H1 (cell line): ENCODE data around the gene MAST2. TPM values are rescaled to one million over a fixed set of nuclear protein-coding genes. Genes with fewer than 3 reads are reported as not detected.

Source experiments
- CTCF ChIA-PET: fragments of 300-600 bp; sonication (Branson Sonifier 250); formaldehyde crosslinking; loops from one replicate; lab custom pipeline; 2021; ENCODE audit not compliant: partially characterized antibody; lab: Charles Lee
- POLR2A ChIA-PET: fragments of 300-600 bp; sonication (Branson Sonifier 250); formaldehyde crosslinking; loops from one replicate; lab custom pipeline; 2021; ENCODE audit warnings: inconsistent platforms; ENCODE audit not compliant: partially characterized antibody; lab: Charles Lee
- DNase-seq, 2 experiments: peaks; one replicate each; pipeline versions ENCODE4 v3.0.0 to v3.0.0-alpha.2; 2010 to 2022; ENCODE audit warnings: low spot score in 2 of 2, low read depth in 1 of 2, mixed read lengths in 1 of 2
- FAIRE-seq: peaks from 2 replicates; lab custom pipeline; 2011; peaks lifted over from hg19 to GRCh38; lab: Jason Lieb, UNC
- H2AFZ ChIP-seq: 2 replicates; pipeline ENCODE4 v1.8.1; 2012; ENCODE audit warnings: low read length, inconsistent platforms
- H2AK5ac ChIP-seq: 2 replicates; pipeline ENCODE4 v1.6.1; 2013; ENCODE audit warnings: low read depth, low read length
- H2BK120ac ChIP-seq: replicated peaks from 2 replicates; pipeline ENCODE3; 2013; ENCODE audit warnings: low read depth, low read length, inconsistent platforms
- H2BK12ac ChIP-seq: 2 replicates; pipeline ENCODE4 v1.6.1; 2013; ENCODE audit warnings: low read depth, low read length
- H2BK15ac ChIP-seq: 2 replicates; pipeline ENCODE4 v1.6.1; 2013; ENCODE audit warnings: low read length
- H2BK20ac ChIP-seq: 2 replicates; pipeline ENCODE4 v1.6.1; 2013; ENCODE audit warnings: low read length
- H2BK5ac ChIP-seq: 2 replicates; pipeline ENCODE4 v1.6.1; 2013; ENCODE audit warnings: low read depth, low read length
- H3K14ac ChIP-seq: 2 replicates; pipeline ENCODE4 v1.6.1; 2013; ENCODE audit warnings: inconsistent platforms; ENCODE audit not compliant: insufficient read length
- H3K18ac ChIP-seq: 2 replicates; pipeline ENCODE4 v1.6.1; 2013; ENCODE audit warnings: low read length; ENCODE audit errors: extremely low read depth
- H3K23ac ChIP-seq: 2 replicates; pipeline ENCODE4 v1.6.1; 2013; ENCODE audit warnings: inconsistent platforms; ENCODE audit not compliant: insufficient read length
- H3K23me2 ChIP-seq: 2 replicates; pipeline ENCODE4 v1.6.1; 2013; ENCODE audit warnings: low read depth, low read length
- H3K27ac ChIP-seq: 2 replicates; pipeline ENCODE4 v1.6.1; 2011; ENCODE audit warnings: low read depth, low read length, inconsistent platforms
- H3K27me3 ChIP-seq, 4 experiments: replicated peaks in 1 of 4; 1 replicate in 1 of 4; 2 replicates in 3 of 4; pipeline versions ENCODE4 v1.6.1 to v1.8.1; 2011 to 2013; ENCODE audit warnings: low read length in 3 of 4, mild to moderate bottlenecking in 3 of 4, inconsistent platforms in 2 of 4, mixed read lengths in 2 of 4, moderate library complexity in 1 of 4; ENCODE audit not compliant: control insufficient read depth in 3 of 4, insufficient read depth in 3 of 4; ENCODE audit errors: extremely low read depth in 1 of 4
- H3K36me3 ChIP-seq, 4 experiments: 2 replicates each; pipeline versions ENCODE4 v1.6.1 to v1.8.1; 2011 to 2013; ENCODE audit warnings: mild to moderate bottlenecking in 4 of 4, low read length in 3 of 4, moderate library complexity in 2 of 4, control low read depth in 1 of 4, inconsistent platforms in 1 of 4; ENCODE audit not compliant: insufficient read depth in 4 of 4, control insufficient read depth in 2 of 4
- H3K4ac ChIP-seq: replicated peaks from 2 replicates; pipeline ENCODE3; 2013; ENCODE audit warnings: low read length, low read depth, mixed read lengths, inconsistent platforms; ENCODE audit not compliant: insufficient read length
- H3K4me1 ChIP-seq, 4 experiments: replicated peaks in 1 of 4; 1 replicate in 1 of 4; 2 replicates in 3 of 4; pipeline versions ENCODE4 v1.6.1 to v1.8.1; 2011 to 2013; ENCODE audit warnings: low read length in 3 of 4, inconsistent platforms in 2 of 4, mixed read lengths in 1 of 4; ENCODE audit not compliant: insufficient read depth in 4 of 4, control insufficient read depth in 3 of 4
- H3K4me2 ChIP-seq, 2 experiments: 2 replicates each; pipeline versions ENCODE4 v1.6.1 to v1.8.1; 2011 to 2013; ENCODE audit warnings: low read depth in 2 of 2, low read length in 2 of 2, control low read depth in 1 of 2, inconsistent platforms in 1 of 2, mild to moderate bottlenecking in 1 of 2; ENCODE audit not compliant: insufficient read depth in 1 of 2
- H3K4me3 ChIP-seq, 4 experiments: fragments of 200-600, 300-600 bp in 1 of 4; sonication (generic), shearing (Covaris generic), sonication (Bioruptor Twin) in 1 of 4; 2 replicates each; pipeline versions ENCODE4 v1.5.1 to v1.8.1; 2011 to 2016; ENCODE audit warnings: low read length in 4 of 4, low read depth in 3 of 4, control low read depth in 2 of 4, inconsistent platforms in 2 of 4, mild to moderate bottlenecking in 2 of 4, mixed read lengths in 1 of 4, moderate library complexity in 1 of 4; ENCODE audit not compliant: insufficient read depth in 2 of 4; ENCODE audit errors: extremely low read depth in 1 of 4
- H3K56ac ChIP-seq: replicated peaks from 2 replicates; pipeline ENCODE3; 2013; ENCODE audit warnings: low read depth, mild to moderate bottlenecking, mixed read lengths, low read length, inconsistent platforms; ENCODE audit not compliant: insufficient read length
- H3K79me1 ChIP-seq: 2 replicates; pipeline ENCODE4 v1.6.1; 2013; ENCODE audit warnings: low read depth, low read length, control low read depth
- H3K79me2 ChIP-seq, 2 experiments: 2 replicates each; pipeline versions ENCODE4 v1.6.1 to v1.8.1; 2012 to 2013; ENCODE audit warnings: low read length in 2 of 2, mild to moderate bottlenecking in 2 of 2, inconsistent platforms in 1 of 2; ENCODE audit not compliant: insufficient read depth in 2 of 2, control insufficient read depth in 1 of 2
- H3K9ac ChIP-seq, 4 experiments: replicated peaks in 1 of 4; 1 replicate in 1 of 4; 2 replicates in 3 of 4; pipeline versions ENCODE4 v1.6.1 to v1.8.1; 2011 to 2013; ENCODE audit warnings: low read depth in 3 of 4, low read length in 3 of 4, control low read depth in 2 of 4, mild to moderate bottlenecking in 2 of 4, moderate library complexity in 2 of 4, inconsistent platforms in 1 of 4; ENCODE audit errors: extremely low read depth in 1 of 4
- H3K9me3 ChIP-seq, 2 experiments: 2 replicates each; pipeline versions ENCODE4 v1.6.1 to v1.8.1; 2012 to 2013; ENCODE audit warnings: mild to moderate bottlenecking in 2 of 2, moderate library complexity in 2 of 2, control low read depth in 1 of 2, inconsistent platforms in 1 of 2, low read depth in 1 of 2, low read length in 1 of 2, mixed read lengths in 1 of 2; ENCODE audit not compliant: insufficient read depth in 2 of 2
- H4K20me1 ChIP-seq, 2 experiments: replicated peaks in 1 of 2; 2 replicates each; pipeline versions ENCODE3 to v1.8.1; 2011 to 2013; ENCODE audit warnings: inconsistent platforms in 2 of 2, low read length in 2 of 2, mild to moderate bottlenecking in 1 of 2; ENCODE audit not compliant: insufficient read depth in 2 of 2, control insufficient read depth in 1 of 2
- H4K5ac ChIP-seq: 2 replicates; pipeline ENCODE4 v1.6.1; 2013; ENCODE audit warnings: low read length, low read depth, mixed read lengths, inconsistent platforms; ENCODE audit not compliant: insufficient read length
- H4K8ac ChIP-seq: 2 replicates; pipeline ENCODE4 v1.8.0; 2013; ENCODE audit warnings: mild to moderate bottlenecking, moderate library complexity, low read length, inconsistent platforms; ENCODE audit not compliant: insufficient read depth; ENCODE audit errors: extremely low read depth
- H4K91ac ChIP-seq: replicated peaks from 2 replicates; pipeline ENCODE3; 2013; ENCODE audit warnings: low read length, mixed read lengths, inconsistent platforms; ENCODE audit not compliant: insufficient read length
- CBX8 ChIP-seq: fragments of 300-800, 300-1000 bp; sonication (generic); IDR thresholded peaks from 2 replicates; pipeline ENCODE4 v1.7.1; 2016; ENCODE audit warnings: low read depth, low read length, borderline replicate concordance
- EGR1 ChIP-seq: IDR thresholded peaks from 2 replicates; pipeline ENCODE4 v1.6.1; 2011; ENCODE audit warnings: low read depth, low read length, borderline replicate concordance
- KDM4A ChIP-seq: IDR thresholded peaks from one replicate; pipeline ENCODE4 v1.7.1; 2012; ENCODE audit warnings: low read depth, mild to moderate bottlenecking, moderate library complexity, low read length, inconsistent platforms; ENCODE audit not compliant: severe bottlenecking
- NANOG ChIP-seq: IDR thresholded peaks from 2 replicates; pipeline ENCODE4 v1.6.1; 2011; ENCODE audit warnings: low read length, low read depth, mild to moderate bottlenecking, inconsistent platforms; ENCODE audit not compliant: insufficient read depth, poor library complexity, severe bottlenecking
- POLR2AphosphoS5 ChIP-seq: IDR thresholded peaks from 2 replicates; pipeline ENCODE4 v1.6.1; 2011; ENCODE audit warnings: low read depth, low read length
- SP1 ChIP-seq: IDR thresholded peaks from 2 replicates; pipeline ENCODE4 v1.6.1; 2011; ENCODE audit warnings: low read depth, low read length
- WGBS, 2 experiments: shearing (Covaris generic) in 1 of 2; methylation state at CpG; one replicate each; pipeline versions ENCODE4 v1.1.6 to v1.1.7; 2013 to 2015; ENCODE audit warnings: low lambda C conversion rate in 2 of 2, mixed read lengths in 2 of 2, inconsistent platforms in 1 of 2, low coverage in 1 of 2, missing lambda C conversion rate in 1 of 2; ENCODE audit not compliant: insufficient replicate concordance in 2 of 2, insufficient coverage in 1 of 2, insufficient read length in 1 of 2; ENCODE audit errors: extremely low coverage in 1 of 2, missing lambda C conversion rate in 1 of 2; 5-methylcytosine and 5-hydroxymethylcytosine counted together
- polyA plus RNA-seq, 7 experiments: library from polyadenylated mRNA; depleted of rRNA in 3 of 7; stranded (reverse) in 5 of 7; unstranded in 2 of 7; fragments of >200 nt in 5 of 7; fragments of 200-250 nt in 2 of 7; gene quantifications; 1 replicate in 5 of 7; 2 replicates in 1 of 7; 4 replicates in 1 of 7; pipeline versions ENCODE4 v1.2.1 to v1.2.3, GENCODE V29; 2011 to 2013; ENCODE audit warnings: missing spikeins in 2 of 7, mixed read lengths in 2 of 7
- total RNA-seq: library from RNA; stranded (reverse); fragmentation: NEBNext Ultra II Directional; extraction: Animal tissue kit (Norgen Biotek cat#: 25700); gene quantifications from 2 replicates; pipeline ENCODE4 v1.2.1, GENCODE V29; 2021

The MAST2 gene
- total and polyA plus RNA-seq, 2 of the 8 experiments (the other 6 are each of a cell fraction or from before 2014, with no cell fraction given): 20.5 to 35.4 TPM

- ChIA-PET POLR2A (interaction anchor here (1.2 kb wide), 1 partner anchor 129 kb away, joined by 3 read pairs; the partner anchor contains the start of gene PIK3R3), CTCF (interaction anchor here (1.1 to 1.8 kb wide), 3 partner anchors 9 to 98 kb away, joined by 3 to 6 read pairs (median 4); no protein-coding TSS in a partner anchor)
- Histone ChIP-seq H2BK20ac (no peak overlapping the region), H3K27ac (no peak overlapping the region), H4K5ac (no peak overlapping the region), H3K4me3 (no peak overlapping the region), H3K23ac (no peak overlapping the region), H2AFZ (no peak overlapping the region), H3K79me1 (no peaks in the 10 kb centered on the region), H3K56ac (no peak overlapping the region), H4K8ac (no peak overlapping the region), H3K23me2 (no peaks in the 10 kb centered on the region), H2BK12ac (no peak overlapping the region), H3K4me2 (no peak overlapping the region), H2BK15ac (no peak overlapping the region), H2BK120ac (no peak overlapping the region), H3K14ac (no peak overlapping the region), H3K36me3 (peaks cover 0 to 7% (median 6%) of the 10 kb centered on the region in 4 experiments; a peak in 5 of 8 replicates), H3K4ac (no peak overlapping the region), H2BK5ac (no peak overlapping the region), H2AK5ac (no peak overlapping the region), H4K20me1 (no peaks in the 10 kb centered on the region), H3K79me2 (no peaks in the 10 kb centered on the region), H3K4me1 (peaks cover 0 to 5% (median 0%) of the 10 kb centered on the region in 4 experiments; a peak in 1 of 7 replicates), H3K9ac (no peak overlapping the region), H3K18ac (no peak overlapping the region), H3K27me3 (no peaks in the 10 kb centered on the region), H4K91ac (no peak overlapping the region), H3K9me3 (no peaks in the 10 kb centered on the region)
- 86% methylated on average over 3 of the region's 3 CpGs; no CpG with 5 or more reads in 1 of the 2 experiments for WGBS, 2 experiments
- TF ChIP-seq CBX8 (no peak), SP1 (no peak), EGR1 (no peak), NANOG (no peak), POLR2AphosphoS5 (no peak), KDM4A (no peak)
- FAIRE-seq: no peak
- no peak for DNase-seq
Observed at GRCh38 chr1:46002551-46003150, 199.2 kb downstream of the MAST2 start.
